Smooth muscle cell (in vitro differentiated cells): Measurements from ENCODE around the gene LINC00237. TPM values are rescaled to one million over a fixed set of nuclear protein-coding genes. Genes with fewer than 3 reads are reported as not detected.

Experiments
- DNase-seq: peaks from one replicate; lab custom pipeline; 2025; ENCODE audit not compliant: unreplicated experiment; lab: John Stamatoyannopoulos, UW
- H2AFZ ChIP-seq: fragments of 200-600 bp; sonication (generic); 2 replicates; pipeline ENCODE4 v1.6.0; 2016; ENCODE audit warnings: antibody characterized with exemption, low read depth, mild to moderate bottlenecking
- H3F3A ChIP-seq: fragments of 200-600 bp; sonication (generic); 2 replicates; pipeline ENCODE4 v1.6.0; 2017; ENCODE audit warnings: antibody characterized with exemption, low read depth
- H3K27ac ChIP-seq: fragments of 200-600 bp; sonication (generic); 2 replicates; pipeline ENCODE4 v1.5.1; 2016; ENCODE audit warnings: low read depth, mild to moderate bottlenecking
- H3K27me3 ChIP-seq: fragments of 200-600 bp; sonication (generic); 2 replicates; pipeline ENCODE4 v1.6.1; 2016; ENCODE audit warnings: low read depth, mild to moderate bottlenecking
- H3K36me3 ChIP-seq: fragments of 200-600 bp; sonication (generic); 2 replicates; pipeline ENCODE4 v1.5.1; 2016; ENCODE audit warnings: low read depth
- H3K4me1 ChIP-seq: fragments of 200-600 bp; sonication (generic); 2 replicates; pipeline ENCODE4 v1.5.1; 2016; ENCODE audit warnings: low read depth
- H3K4me2 ChIP-seq: fragments of 200-600 bp; sonication (generic); 2 replicates; pipeline ENCODE4 v1.6.0; 2016; ENCODE audit warnings: mild to moderate bottlenecking
- H3K4me3 ChIP-seq: fragments of 200-600 bp; sonication (generic); 2 replicates; pipeline ENCODE4 v1.5.1; 2016; ENCODE audit warnings: mild to moderate bottlenecking
- H3K79me2 ChIP-seq: fragments of 200-600 bp; sonication (generic); 2 replicates; pipeline ENCODE4 v1.6.0; 2016; ENCODE audit warnings: low read depth, mild to moderate bottlenecking
- H3K9ac ChIP-seq: fragments of 200-600 bp; sonication (generic); 2 replicates; pipeline ENCODE4 v1.6.0; 2016; ENCODE audit warnings: low read depth
- H3K9me3 ChIP-seq: fragments of 200-600 bp; sonication (generic); replicated peaks from 2 replicates; pipeline ENCODE4 v1.5.1; 2016; ENCODE audit warnings: low read depth
- H4K20me1 ChIP-seq: fragments of 200-600 bp; sonication (generic); 2 replicates; pipeline ENCODE4 v1.6.0; 2016; ENCODE audit warnings: low read depth
- WGBS: methylation state at CpG from one replicate; pipeline ENCODE4 v1.1.7; 2016; ENCODE audit warnings: low lambda C conversion rate; 5-methylcytosine and 5-hydroxymethylcytosine counted together
- polyA plus RNA-seq: library from polyadenylated mRNA; unstranded; fragments of >200 nt; fragmentation: Nextera tagmentation; extraction: Ambion mirVana; gene quantifications from 2 replicates; pipeline ENCODE4 v1.2.1, GENCODE V29; 2016
- total RNA-seq: library from RNA; depleted of rRNA; stranded (reverse); fragments of >200 nt; gene quantifications from 2 replicates; pipeline ENCODE4 v1.2.3, GENCODE V29; 2014
- TF ChIP-seq, protein P1 (sequence below): fragments of 200-600 bp; sonication (generic); IDR thresholded peaks from 2 replicates; pipeline ENCODE4 v1.5.1; 2017; ENCODE audit warnings: borderline replicate concordance, mild to moderate bottlenecking, antibody characterized with exemption; ENCODE audit not compliant: insufficient read depth, poor library complexity, severe bottlenecking

The LINC00237 gene
- total and polyA plus RNA-seq, 2 experiments from 2014 or later, result not detected

DNA sequence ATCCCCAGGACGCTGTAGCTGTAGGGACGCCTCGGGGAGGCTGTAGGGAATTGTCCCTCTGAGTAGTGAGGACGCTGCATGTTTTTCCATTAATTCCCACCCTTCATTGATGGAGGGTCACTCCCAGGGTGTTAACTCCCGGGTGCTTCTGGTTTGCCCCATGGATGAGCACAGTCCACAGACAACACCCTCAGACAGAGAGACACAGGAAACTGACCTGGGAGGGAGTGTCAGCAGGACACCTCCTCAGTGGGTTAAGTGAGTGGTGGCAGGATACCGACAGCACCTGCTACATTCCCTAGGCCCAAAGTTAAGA, 53.5 kb downstream of the LINC00237 start:
- no peak for DNase-seq
- WGBS, result 78% methylated on average over 6 of the region's 6 CpGs
- H4K20me1 ChIP-seq, result no peaks in the 10 kb centered on the region
- no peak overlapping the region for H3K4me2 ChIP-seq
- no peaks in the 10 kb centered on the region for H3K36me3 ChIP-seq
- H3K9me3 ChIP-seq, result no peaks in the 10 kb centered on the region
- H2AFZ ChIP-seq, result no peak overlapping the region
- H3K4me3 ChIP-seq, result no peak overlapping the region
- no peaks in the 10 kb centered on the region for H3F3A ChIP-seq
- H3K9ac ChIP-seq, result no peak overlapping the region
- H3K79me2 ChIP-seq, result no peaks in the 10 kb centered on the region
- no peak overlapping the region for H3K27ac ChIP-seq
- no peaks in the 10 kb centered on the region for H3K27me3 ChIP-seq
- TF ChIP-seq, protein P1, sequence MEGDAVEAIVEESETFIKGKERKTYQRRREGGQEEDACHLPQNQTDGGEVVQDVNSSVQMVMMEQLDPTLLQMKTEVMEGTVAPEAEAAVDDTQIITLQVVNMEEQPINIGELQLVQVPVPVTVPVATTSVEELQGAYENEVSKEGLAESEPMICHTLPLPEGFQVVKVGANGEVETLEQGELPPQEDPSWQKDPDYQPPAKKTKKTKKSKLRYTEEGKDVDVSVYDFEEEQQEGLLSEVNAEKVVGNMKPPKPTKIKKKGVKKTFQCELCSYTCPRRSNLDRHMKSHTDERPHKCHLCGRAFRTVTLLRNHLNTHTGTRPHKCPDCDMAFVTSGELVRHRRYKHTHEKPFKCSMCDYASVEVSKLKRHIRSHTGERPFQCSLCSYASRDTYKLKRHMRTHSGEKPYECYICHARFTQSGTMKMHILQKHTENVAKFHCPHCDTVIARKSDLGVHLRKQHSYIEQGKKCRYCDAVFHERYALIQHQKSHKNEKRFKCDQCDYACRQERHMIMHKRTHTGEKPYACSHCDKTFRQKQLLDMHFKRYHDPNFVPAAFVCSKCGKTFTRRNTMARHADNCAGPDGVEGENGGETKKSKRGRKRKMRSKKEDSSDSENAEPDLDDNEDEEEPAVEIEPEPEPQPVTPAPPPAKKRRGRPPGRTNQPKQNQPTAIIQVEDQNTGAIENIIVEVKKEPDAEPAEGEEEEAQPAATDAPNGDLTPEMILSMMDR, result no peak
- H3K4me1 ChIP-seq, result peaks cover 12% of the 10 kb centered on the region

DNA sequence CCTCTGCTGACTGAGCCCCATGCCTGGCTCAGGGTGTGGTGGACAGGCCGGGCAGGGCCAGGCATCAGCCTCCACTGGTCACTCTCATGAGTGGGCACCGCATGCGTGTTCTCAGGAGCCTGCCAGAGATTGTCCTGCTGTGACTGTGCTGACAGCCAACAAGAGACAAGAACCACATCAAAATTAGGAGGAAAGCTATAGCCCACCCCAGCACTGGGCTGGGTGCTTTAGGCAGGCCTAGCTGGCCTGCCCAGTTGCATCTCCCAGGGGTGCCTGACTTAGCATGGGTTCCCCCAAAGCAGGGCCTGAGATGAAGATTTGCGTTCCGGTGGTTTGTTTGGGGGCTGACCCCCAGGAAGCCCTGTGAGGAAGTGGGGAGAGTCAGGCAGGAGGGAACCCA, 53.9 kb downstream of the LINC00237 start:
- TF ChIP-seq, protein P1, result no peak
- WGBS, result 95% methylated on average over 5 of the region's 5 CpGs

DNA sequence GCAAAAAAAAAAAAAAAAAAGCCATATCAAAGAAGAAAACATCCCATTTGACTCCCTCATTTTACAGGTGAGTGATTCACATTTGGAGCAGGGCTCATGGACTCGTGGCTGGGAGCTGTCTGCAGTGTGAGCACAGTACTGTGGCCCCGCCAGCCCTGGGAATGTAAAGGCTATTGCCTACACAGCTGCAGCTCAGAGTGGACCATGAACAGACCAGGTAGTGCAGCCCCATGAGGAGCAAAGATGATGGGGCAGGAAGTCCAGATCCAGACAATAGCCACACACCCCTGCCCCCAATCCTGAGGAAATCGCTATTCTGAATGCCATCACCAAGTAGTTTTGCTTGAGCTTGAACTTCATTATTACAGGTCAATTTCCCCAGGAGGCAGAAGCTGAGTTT, 55.4 kb downstream of the LINC00237 start:
- H3K79me2 ChIP-seq, result no peaks in the 10 kb centered on the region
- H3K27me3 ChIP-seq, result peaks cover 4% of the 10 kb centered on the region
- peaks cover 12% of the 10 kb centered on the region for H3K4me1 ChIP-seq
- TF ChIP-seq, protein P1, result no peak
- H3K9ac ChIP-seq, result no peak overlapping the region
- H2AFZ ChIP-seq, result no peak overlapping the region
- H3K4me3 ChIP-seq, result no peak overlapping the region
- H3K27ac ChIP-seq, result no peak overlapping the region
- no peaks in the 10 kb centered on the region for H3K9me3 ChIP-seq
- DNase-seq, result no peak
- H3K4me2 ChIP-seq, result no peak overlapping the region
- H3K36me3 ChIP-seq, result no peaks in the 10 kb centered on the region
- no peaks in the 10 kb centered on the region for H3F3A ChIP-seq
- 95% methylated on average over 3 of the region's 3 CpGs for WGBS
- H4K20me1 ChIP-seq, result no peaks in the 10 kb centered on the region

More for the DNA sequence above, 53.9 kb downstream of the LINC00237 start:
- H3F3A ChIP-seq, result no peaks in the 10 kb centered on the region
- no peaks in the 10 kb centered on the region for H3K79me2 ChIP-seq
- H3K27ac ChIP-seq, result no peak overlapping the region
- no peak for DNase-seq
- H3K4me1 ChIP-seq, result peaks cover 12% of the 10 kb centered on the region
- H3K36me3 ChIP-seq, result no peaks in the 10 kb centered on the region
- no peaks in the 10 kb centered on the region for H4K20me1 ChIP-seq
- no peaks in the 10 kb centered on the region for H3K9me3 ChIP-seq
- H2AFZ ChIP-seq, result no peak overlapping the region
- peaks cover under 1% of the 10 kb centered on the region for H3K27me3 ChIP-seq
- no peak overlapping the region for H3K4me2 ChIP-seq
- no peak overlapping the region for H3K9ac ChIP-seq
- no peak overlapping the region for H3K4me3 ChIP-seq

DNA sequence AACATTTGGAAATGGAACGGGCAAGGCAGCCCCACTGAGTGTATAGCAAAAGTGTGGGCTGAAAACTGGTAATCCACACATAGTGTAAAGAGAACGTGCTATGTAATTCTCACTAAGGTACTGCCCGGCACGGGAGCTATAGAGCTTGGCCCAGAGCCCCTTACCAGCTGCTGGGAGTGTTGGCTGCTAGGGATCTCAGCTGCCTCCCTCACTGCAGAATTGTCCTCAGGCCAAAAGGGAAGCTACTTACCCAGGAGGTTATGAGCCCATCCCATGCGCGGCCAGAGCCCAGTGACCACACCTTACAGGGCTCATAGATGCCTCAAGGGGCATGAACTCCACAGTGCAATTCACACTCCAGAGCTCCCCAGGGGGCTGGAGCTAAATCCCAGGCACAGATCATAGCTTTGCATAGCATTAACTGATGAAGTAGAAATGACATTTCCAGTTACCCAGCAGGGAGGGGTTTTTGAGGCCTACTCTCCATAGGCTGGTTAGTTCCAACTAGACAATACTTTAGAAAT, 56.8 kb downstream of the LINC00237 start:
- Histone ChIP-seq H3F3A (no peaks in the 10 kb centered on the region), H3K27me3 (peaks cover 4% of the 10 kb centered on the region), H3K4me2 (no peak overlapping the region), H3K4me1 (peaks cover 12% of the 10 kb centered on the region), H3K36me3 (no peaks in the 10 kb centered on the region), H3K9me3 (no peaks in the 10 kb centered on the region), H3K79me2 (no peaks in the 10 kb centered on the region), H3K4me3 (no peak overlapping the region), H3K27ac (no peak overlapping the region), H4K20me1 (no peaks in the 10 kb centered on the region), H3K9ac (no peak overlapping the region), H2AFZ (no peak overlapping the region)
- DNase-seq, result no peak
- WGBS, result 76% methylated on average over 6 of the region's 6 CpGs
- TF ChIP-seq, protein P1, result no peak
